ENCODE results near the gene MRPS5.

The MRPS5 gene

GRCh38 chr2:95077861-95078603 is 43.6 kb downstream of the MRPS5 start:
- no peak overlapping the region for H3K27ac ChIP-seq
- DNase-seq (ENCODE audit: low spot score), result no peak
- no peak for TF ChIP-seq CTCF (conservative IDR thresholded peaks at IDR 0.05; ENCODE audit: low read depth)
- ChIA-PET CTCF (interaction anchor here (0.7 to 5.1 kb wide), 4 partner anchors 31 to 54 kb away, joined by 3 to 72 read pairs (median 6); partner anchors contain the start of gene MAL), POLR2A (ENCODE audit: low non-redundant PET) (no interaction called here)

- CTCF ChIA-PET, result interaction anchor here (0.7 to 5.1 kb wide), 5 partner anchors 15 to 213 kb away, joined by 3 to 72 read pairs (median 4); partner anchors contain the start of gene MAL
- no peak for DNase-seq (ENCODE audit: low spot score)
- no peak for TF ChIP-seq CTCF (conservative IDR thresholded peaks at IDR 0.05; ENCODE audit: low read depth)
- POLR2A ChIA-PET (ENCODE audit: low non-redundant PET), result no interaction called here
- H3K27ac ChIP-seq, result no peak overlapping the region
Measured at GRCh38 chr2:95077530-95077825, 44.1 kb downstream of the MRPS5 start.

- peak; percentile 87 for TF ChIP-seq CTCF (conservative IDR thresholded peaks at IDR 0.05; ENCODE audit: low read depth)
- H3K27ac ChIP-seq, result no peak overlapping the region
- peak; percentile 76 for DNase-seq (ENCODE audit: low spot score)
- ChIA-PET CTCF (interaction anchor here (0.6 to 5.1 kb wide), 13 partner anchors 9 to 1801 kb away, joined by 3 to 72 read pairs (median 3); partner anchors contain the start of gene MAL), POLR2A (ENCODE audit: low non-redundant PET) (no interaction called here)
Measured at GRCh38 chr2:95076705-95077529, 44.7 kb downstream of the MRPS5 start.

GRCh38 chr2:95075440-95076132 is 46.0 kb downstream of the MRPS5 start:
- TF ChIP-seq CTCF (conservative IDR thresholded peaks at IDR 0.05; ENCODE audit: low read depth), result no peak
- no peak overlapping the region for H3K27ac ChIP-seq
- no peak for DNase-seq (ENCODE audit: low spot score)
- POLR2A ChIA-PET (ENCODE audit: low non-redundant PET), result no interaction called here
- CTCF ChIA-PET, result interaction anchor here (0.5 to 5.1 kb wide), 5 partner anchors 7 to 263 kb away, joined by 3 to 72 read pairs (median 4); partner anchors contain the start of gene MAL

GRCh38 chr2:95074663-95075439 is 46.8 kb downstream of the MRPS5 start:
- POLR2A ChIA-PET (ENCODE audit: low non-redundant PET), result no interaction called here
- DNase-seq (ENCODE audit: low spot score), result no peak
- CTCF ChIA-PET, result interaction anchor here (1.1 to 2.4 kb wide), 2 partner anchors 12 to 132 kb away, joined by 3 to 12 read pairs; partner anchors contain the start of gene ZNF892
- no peak for TF ChIP-seq CTCF (conservative IDR thresholded peaks at IDR 0.05; ENCODE audit: low read depth)
- no peak overlapping the region for H3K27ac ChIP-seq
